Mammary epithelial cell (primary cell): ENCODE data around the gene AKR1C1.

Experiments used
- EZH2 ChIP-seq: IDR thresholded peaks from 2 replicates; pipeline ENCODE4 v1.6.1; 2012; ENCODE audit warnings: low read length, inconsistent platforms, borderline replicate concordance
- TF ChIP-seq, protein P1 (sequence below), 2 donors: IDR thresholded peaks in 1 of 2; conservative IDR thresholded peaks in 1 of 2; 2 replicates each; pipeline ENCODE4 v1.5.1; 2011 to 2012; ENCODE audit warnings: inconsistent platforms in 2 of 2, low read length in 2 of 2, mild to moderate bottlenecking in 2 of 2, control low read depth in 1 of 2, low read depth in 1 of 2; ENCODE audit not compliant: insufficient read depth in 1 of 2; ENCODE audit errors: extremely low read depth in 1 of 2

GRCh38 chr10:4926400-4926799 lies 36.8 kb upstream of the AKR1C1 start:
- TF ChIP-seq EZH2, result no peak
- TF ChIP-seq, protein P1, sequence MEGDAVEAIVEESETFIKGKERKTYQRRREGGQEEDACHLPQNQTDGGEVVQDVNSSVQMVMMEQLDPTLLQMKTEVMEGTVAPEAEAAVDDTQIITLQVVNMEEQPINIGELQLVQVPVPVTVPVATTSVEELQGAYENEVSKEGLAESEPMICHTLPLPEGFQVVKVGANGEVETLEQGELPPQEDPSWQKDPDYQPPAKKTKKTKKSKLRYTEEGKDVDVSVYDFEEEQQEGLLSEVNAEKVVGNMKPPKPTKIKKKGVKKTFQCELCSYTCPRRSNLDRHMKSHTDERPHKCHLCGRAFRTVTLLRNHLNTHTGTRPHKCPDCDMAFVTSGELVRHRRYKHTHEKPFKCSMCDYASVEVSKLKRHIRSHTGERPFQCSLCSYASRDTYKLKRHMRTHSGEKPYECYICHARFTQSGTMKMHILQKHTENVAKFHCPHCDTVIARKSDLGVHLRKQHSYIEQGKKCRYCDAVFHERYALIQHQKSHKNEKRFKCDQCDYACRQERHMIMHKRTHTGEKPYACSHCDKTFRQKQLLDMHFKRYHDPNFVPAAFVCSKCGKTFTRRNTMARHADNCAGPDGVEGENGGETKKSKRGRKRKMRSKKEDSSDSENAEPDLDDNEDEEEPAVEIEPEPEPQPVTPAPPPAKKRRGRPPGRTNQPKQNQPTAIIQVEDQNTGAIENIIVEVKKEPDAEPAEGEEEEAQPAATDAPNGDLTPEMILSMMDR (conservative IDR thresholded peaks at IDR 0.05 in 1 of 2, IDR thresholded peaks at IDR 0.05 in 1 of 2; ENCODE audit: extremely low read depth in 1 of 2, insufficient read depth in 1 of 2, low read depth in 1 of 2, low read length in 2 of 2), result no peak
